ENCODE results near the gene R3HDM4.
"Not testable (repeated sequence)": the region's sequence is repeated elsewhere in the genome, so short reads cannot be mapped to it uniquely, and the experiment has no call there.

Gene R3HDM4

DNA sequence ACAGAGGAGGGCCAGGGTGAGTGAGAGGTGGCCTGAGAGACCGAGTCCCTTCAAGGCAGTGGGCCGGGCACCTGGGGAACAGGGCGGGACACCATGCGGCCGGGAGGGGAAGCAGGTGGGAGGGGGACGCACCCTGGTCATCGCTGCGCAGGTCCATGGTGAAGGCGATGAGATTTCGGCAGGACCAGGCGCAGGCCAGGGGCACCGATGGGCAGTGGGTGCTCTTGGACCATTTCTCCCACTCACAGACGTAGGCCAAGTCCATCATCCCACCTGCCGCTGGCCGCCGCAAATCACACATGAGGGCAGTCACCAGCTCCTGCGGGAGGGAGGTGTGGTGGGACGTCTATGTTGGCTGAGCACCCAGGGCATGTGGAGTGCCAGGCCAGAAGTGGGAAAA lies 22.2 kb downstream of the R3HDM4 start:
- DNase-seq: no peak

- no peak for DNase-seq
Observed at GRCh38 chr19:889662-890295, 23.2 kb downstream of the R3HDM4 start.

- no peak for DNase-seq
Observed at GRCh38 chr19:888581-889385, 24.2 kb downstream of the R3HDM4 start.

DNA sequence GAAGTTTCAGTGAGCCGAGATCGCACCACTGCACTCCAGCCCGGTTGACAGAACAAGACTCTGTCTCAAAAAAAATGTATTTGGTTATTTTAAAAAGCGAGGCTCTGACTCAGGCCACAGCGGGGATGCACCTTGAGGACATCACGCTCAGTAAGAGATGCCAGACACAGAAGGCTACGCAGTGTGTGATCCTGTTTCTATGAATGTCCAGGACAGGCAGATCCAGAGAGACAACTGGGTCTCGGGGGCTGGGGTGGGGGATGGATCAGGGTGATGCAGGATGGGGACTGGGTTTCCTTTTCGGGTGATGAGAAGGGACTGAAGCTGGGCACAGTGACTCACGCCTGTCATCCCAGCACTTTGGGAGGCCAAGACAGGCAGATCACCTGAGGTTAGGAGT lies 25.4 kb downstream of the R3HDM4 start:
- DNase-seq: no peak

- no peak for DNase-seq
Observed at GRCh38 chr19:887072-887471, 25.9 kb downstream of the R3HDM4 start.

- no peak for DNase-seq
Observed at GRCh38 chr19:885536-886224, 27.3 kb downstream of the R3HDM4 start.

DNA sequence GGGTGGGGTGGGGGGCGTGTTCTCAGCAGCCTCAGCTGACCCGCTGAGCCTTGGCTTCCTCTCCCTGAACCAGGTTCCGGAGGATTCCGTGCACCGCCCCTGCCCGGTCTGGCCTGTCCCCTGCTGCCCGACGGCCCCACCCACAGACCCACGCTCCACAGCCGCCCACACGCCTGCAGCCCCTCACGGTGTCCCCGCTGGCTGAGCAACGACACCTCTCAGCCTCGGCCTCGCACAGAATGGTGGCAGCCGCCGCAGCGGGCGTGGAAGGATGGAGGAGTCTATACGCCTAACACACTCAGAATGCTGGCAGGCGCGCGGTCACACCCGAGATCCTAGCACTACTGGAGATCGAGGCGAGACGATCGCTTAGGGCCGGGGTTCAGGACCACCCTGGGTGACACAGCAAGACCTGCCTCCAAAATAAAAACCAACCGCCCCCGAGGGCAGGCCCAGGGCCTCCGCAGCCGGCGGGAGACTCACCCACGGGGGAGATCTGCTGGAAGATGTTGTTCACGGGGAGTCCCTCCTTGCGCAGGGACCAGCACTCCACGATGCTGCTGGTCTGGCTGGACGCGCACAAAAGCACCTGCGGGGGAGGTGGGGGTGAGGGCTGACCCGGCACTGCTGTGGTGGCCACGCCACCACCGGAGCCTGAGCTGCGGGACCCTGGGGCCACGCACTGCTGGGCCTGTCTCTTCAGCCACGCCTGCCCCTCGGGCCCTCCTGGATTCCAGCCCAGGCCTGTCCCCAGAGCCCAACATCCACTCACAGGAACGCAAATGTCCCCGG lies 28.4 kb downstream of the R3HDM4 start:
- no peak for DNase-seq

DNA sequence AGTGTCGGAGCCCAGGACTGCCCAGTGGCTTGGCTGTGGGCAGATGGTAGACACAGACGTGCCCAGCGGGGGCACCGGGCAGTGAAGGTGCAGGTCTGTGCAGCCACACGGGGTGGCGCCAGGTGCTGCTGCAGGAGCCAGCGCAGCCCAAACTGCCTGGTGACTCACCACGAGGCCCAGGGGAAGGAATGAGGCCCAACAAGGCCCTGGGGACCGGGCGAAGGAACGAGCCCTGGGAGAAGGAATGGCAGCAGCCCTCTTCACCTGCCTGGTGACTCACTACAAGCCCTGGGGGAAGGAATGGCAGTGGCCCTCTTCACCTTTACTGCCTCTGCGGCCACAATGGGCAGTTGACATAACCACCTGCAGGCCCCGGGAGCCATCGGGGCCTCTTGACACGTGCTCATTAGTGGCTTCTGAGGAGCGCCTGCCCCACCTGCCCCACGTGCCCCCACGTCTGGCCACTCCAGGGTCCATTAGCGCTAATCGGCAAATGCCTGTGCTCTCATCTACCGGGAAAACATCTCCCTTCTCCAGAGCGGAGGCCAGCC lies 29.3 kb downstream of the R3HDM4 start:
- no peak for DNase-seq

- DNase-seq: no peak
Observed at GRCh38 chr19:882871-883497, 30.0 kb downstream of the R3HDM4 start.

- no peak for DNase-seq
Observed at GRCh38 chr19:881385-882071, 31.5 kb downstream of the R3HDM4 start.

GRCh38 chr19:879711-880438 lies 33.1 kb downstream of the R3HDM4 start:
- DNase-seq: no peak

DNA sequence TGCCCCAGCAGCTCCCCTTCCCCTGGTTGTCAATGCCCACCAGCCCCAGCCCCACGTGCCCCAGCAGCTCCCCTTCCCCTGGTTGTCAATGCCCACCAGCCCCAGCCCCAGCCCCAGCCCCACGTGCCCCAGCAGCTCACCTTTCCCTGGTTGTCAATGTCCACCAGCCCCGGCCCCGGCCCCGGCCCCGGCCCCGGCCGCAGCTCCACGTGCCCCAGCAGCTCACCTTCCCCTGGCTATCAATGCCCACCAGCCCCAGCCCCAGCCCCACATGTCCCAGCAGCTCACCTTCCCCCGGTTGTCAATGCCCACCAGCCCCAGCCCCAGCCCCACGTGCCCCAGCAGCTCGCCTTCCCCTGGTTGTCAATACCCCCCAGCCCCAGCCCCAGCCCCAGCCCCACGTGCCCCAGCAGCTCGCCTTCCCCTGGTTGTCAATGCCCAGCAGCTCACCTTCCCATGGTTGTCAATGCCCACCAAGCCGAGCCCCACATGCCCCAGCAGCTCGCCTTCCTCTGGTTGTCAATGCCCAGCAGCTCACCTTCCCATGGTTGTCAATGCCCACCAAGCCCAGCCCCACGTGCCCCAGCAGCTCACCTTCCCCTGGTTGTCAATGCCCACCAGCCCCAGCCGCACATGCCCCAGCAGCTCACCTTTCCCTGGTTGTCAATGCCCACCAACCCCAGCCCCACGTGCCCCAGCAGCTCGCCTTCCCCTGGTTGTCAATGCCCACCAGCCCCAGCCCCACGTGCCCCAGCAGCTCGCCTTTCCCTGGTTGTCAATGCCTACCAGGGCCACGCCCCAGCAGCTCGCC lies 34.1 kb downstream of the R3HDM4 start:
- DNase-seq: not testable (repeated sequence)

GRCh38 chr19:877992-878660 lies 34.9 kb downstream of the R3HDM4 start:
- DNase-seq: not testable (repeated sequence)

DNA sequence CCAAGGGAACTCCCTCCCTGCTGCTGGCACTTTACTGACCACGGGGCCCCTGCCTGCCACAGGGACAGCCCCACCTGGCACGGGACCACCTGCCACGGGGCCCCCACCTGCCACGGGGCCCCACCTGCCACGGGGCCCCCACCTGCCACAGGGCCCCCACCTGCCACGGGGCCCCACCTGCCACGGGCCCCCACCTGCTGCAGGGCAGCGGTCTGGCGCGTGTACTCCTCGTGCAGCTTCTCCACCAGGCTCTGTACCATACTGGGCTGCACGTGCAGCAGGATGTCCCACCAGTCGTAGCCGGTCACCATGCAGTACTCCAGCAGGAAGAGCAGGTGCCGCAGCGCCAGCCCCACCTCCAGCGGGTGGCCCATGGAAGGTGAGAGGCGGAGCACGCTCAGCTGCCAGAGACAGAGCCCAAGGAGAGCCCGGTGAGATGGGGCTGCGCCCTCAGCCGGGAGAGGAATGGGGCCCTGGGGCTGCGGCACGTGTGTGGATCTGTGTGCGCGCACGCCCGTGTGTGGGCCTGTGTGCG lies 36.2 kb downstream of the R3HDM4 start:
- no peak for DNase-seq

GRCh38 chr19:876089-876488 lies 36.9 kb downstream of the R3HDM4 start:
- no peak for DNase-seq

- DNase-seq: no peak
Observed at GRCh38 chr19:875265-875879, 37.6 kb downstream of the R3HDM4 start.

DNA sequence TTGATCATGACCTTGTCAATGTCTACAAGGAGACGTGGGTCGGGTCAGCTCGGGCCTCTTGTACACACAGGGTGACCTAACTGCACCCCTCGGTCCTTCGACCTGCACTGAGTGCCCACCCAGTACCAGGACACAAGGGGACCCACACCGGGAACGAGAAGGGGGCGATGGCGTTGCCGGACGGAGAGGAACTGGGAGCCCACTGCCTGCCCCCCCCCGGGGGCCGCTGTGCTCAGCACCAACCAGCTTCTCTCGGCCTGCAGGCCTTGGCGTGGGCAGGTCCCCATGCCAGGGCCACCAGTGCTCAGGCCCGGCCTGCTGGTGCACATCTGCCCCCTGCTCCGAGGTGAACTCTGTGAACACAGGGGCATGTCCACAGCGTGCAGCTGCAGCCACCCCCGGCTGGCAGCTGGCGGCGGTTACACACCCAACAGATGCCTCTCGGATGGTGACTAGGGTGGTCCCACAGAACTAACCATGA lies 39.4 kb downstream of the R3HDM4 start:
- no peak for DNase-seq

DNA sequence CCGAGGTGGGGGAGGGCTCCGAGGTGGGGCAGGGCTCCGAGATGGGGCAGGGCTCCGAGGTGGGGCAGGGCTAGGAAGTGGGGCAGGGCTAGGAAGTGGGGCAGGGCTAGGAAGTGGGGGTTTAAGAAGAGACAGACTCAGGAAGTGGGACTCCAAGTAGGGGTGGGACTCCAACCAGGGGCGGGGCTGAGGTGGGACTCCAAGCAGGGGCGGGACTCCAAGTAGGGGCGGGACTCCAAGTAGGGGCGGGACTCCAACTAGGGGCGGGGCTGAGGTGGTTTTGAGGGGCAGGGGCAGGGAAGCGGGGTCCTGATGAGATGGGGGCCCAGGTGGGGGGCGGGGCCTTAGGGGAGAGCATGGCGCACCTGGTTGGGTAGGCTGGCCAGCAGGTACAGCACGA lies 39.9 kb downstream of the R3HDM4 start:
- peak; percentile 91 for DNase-seq

Measured in CD4-positive, alpha-beta T cell treated with Interleukin-10 for 1 hour (primary cell).